GM21423 (cell line): Measurements from ENCODE around the gene FAAP100.

Experiments
- ATAC-seq: cut with Tn5 transposase; IDR thresholded peaks from one replicate; pipeline ENCODE4 v1.9.1; 2021; ENCODE audit warnings: mild to moderate bottlenecking, moderate library complexity; ENCODE audit not compliant: unreplicated experiment

The FAAP100 gene

DNA sequence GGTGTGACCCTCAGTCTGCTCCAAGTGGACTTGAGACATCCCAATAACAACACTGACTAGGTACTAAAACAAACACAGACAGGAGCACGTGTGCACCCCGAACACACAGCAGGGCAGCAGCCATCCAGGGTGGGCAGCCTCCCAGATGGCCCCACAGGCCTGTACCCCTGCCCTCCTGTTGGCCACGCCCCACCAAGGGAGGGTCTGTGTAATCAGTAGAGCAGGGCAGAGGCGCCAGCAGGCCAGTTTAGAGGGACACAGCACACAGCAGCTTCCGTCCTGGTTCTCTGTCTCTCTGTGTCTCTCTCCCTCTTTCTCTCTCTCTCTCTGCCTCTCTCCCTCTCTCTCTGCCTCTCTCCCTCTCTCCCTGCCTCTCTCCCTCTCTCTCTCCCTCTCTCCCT is 61.0 kb downstream of the FAAP100 start:
- ATAC-seq, result no peak

DNA sequence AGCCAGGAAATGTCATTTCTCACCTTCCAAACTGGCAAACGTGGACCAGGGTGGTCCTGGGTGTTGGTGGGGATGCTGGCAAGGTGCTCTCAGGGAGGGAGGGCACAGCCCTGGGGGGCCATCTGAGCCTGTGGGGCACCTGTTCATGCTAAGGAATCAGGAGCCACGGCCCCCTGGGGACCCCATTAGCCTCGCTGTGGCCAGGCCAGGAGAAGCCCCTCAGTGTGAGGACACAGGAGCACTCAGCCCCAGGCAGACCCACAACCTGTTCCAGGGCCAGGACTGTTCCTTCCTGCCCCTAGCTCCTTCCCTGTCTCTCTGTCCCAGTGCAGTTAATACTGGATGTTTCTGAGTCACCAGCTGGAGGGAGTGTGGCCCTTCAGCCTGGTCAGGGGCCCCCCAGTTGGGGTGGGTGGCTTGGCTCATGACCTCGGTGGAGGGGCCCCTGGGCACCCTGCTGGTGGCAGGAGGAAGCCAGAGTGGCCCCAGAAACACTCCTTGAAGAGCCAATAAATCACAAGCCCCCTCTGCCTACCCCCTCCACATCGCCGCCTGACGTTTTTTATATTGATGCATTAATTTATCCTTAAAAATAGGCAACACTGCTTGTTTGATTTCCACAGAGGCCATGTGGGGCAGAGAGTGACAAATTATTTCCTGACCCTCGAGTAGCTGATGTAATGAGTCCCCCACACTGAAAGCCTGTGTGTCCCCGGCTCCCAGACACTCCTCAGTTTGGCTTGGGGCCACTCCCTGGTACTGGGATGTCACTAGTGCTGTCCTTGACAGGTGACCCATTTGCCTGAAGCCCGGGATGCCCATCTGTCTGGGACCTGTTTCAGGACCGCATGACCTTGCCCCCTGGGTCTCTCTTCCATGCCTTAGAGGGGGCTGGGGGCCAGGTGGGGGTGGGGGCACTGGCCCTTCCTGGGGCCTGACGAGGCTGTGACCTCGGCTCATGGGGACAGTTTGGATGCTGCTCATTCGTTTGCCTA is 61.9 kb downstream of the FAAP100 start:
- ATAC-seq, result no peak
